Testis (tissue), 3 donors: ENCODE results near the gene THSD4. TPM values are rescaled to one million over a fixed set of nuclear protein-coding genes. Genes with fewer than 3 reads are reported as not detected.

Source experiments
- DNase-seq: peaks from one replicate; pipeline ENCODE4 v3.0.0-alpha.2; 2019
- H3K27ac ChIP-seq, 2 donors: fragments of 200-600 bp; sonication (generic); one replicate each; pipeline ENCODE4 v1.5.1; 2019
- H3K27me3 ChIP-seq: fragments of 200-600 bp; sonication (generic); one replicate; pipeline ENCODE4 v1.5.1; 2019
- H3K36me3 ChIP-seq: fragments of 200-600 bp; sonication (generic); one replicate; pipeline ENCODE4 v1.5.1; 2017; ENCODE audit warnings: low read depth; ENCODE audit errors: missing control alignments
- H3K4me1 ChIP-seq: fragments of 200-600 bp; sonication (generic); one replicate; pipeline ENCODE4 v1.5.1; 2019
- H3K4me3 ChIP-seq, 2 donors: fragments of 200-600 bp; sonication (generic); one replicate each; pipeline ENCODE4 v1.5.1; 2017 to 2019
- H3K9me3 ChIP-seq: fragments of 200-600 bp; sonication (generic); one replicate; pipeline ENCODE4 v1.5.1; 2017
- CTCF ChIP-seq, 3 experiments: fragments of 450-650 bp in 2 of 3; fragments of 200-600 bp in 1 of 3; sonication (generic) in 1 of 3; IDR thresholded peaks; one replicate each; pipeline ENCODE4 v1.5.1; 2016 to 2019; ENCODE audit warnings: antibody characterized with exemption in 3 of 3, mild to moderate bottlenecking in 2 of 3, moderate library complexity in 1 of 3
- POLR2A ChIP-seq: fragments of 450-650 bp; IDR thresholded peaks from one replicate; pipeline ENCODE4 v1.6.1; 2017; ENCODE audit warnings: antibody characterized with exemption, mild to moderate bottlenecking, moderate library complexity
- WGBS, 2 donors: methylation state at CpG; one replicate each; pipeline ENCODE4 v1.1.5; 2018; 5-methylcytosine and 5-hydroxymethylcytosine counted together
- intact Hi-C: fragments of 100-400 bp; cut with DNase I; formaldehyde crosslinking; loops from one replicate; pipeline ENCODE4 v1.15.1; 2023; ENCODE audit warnings: low total_unique reads
- polyA plus RNA-seq: library from polyadenylated mRNA; stranded (reverse); fragments of 350-450 nt; fragmentation: Illumina TruSeq; extraction: RNeasy Lipid Tissue Mini Kit (QIAGEN cat#74804); gene quantifications from one replicate; pipeline ENCODE4 v1.2.3, GENCODE V29; 2014; ENCODE audit warnings: low read depth, low replicate concordance; ENCODE audit not compliant: insufficient read depth
- total RNA-seq, 2 donors: library from RNA; depleted of rRNA; stranded (reverse); fragments of >200 nt; gene quantifications; one replicate each; pipeline ENCODE4 v1.2.3, GENCODE V29; 2016

The THSD4 gene
- total and polyA plus RNA-seq, 3 donors from 2014 or later: 14.3 to 21.5 (median 18.2) TPM

GRCh38 chr15:71273731-71274447 is 158.6 kb downstream of the THSD4 start:
- TF ChIP-seq CTCF (IDR thresholded peaks at IDR 0.05) (no peak), POLR2A (no peak)
- Histone ChIP-seq H3K27ac (no peak overlapping the region), H3K27me3 (no peaks in the 10 kb centered on the region), H3K4me1 (no peaks in the 10 kb centered on the region), H3K4me3 (no peak overlapping the region), H3K36me3 (no peaks in the 10 kb centered on the region), H3K9me3 (no peaks in the 10 kb centered on the region)
- 82 to 84% methylated on average over 3 of the region's 3 CpGs for WGBS, 2 donors
- intact Hi-C loops: no loop called here
- DNase-seq: no peak

GRCh38 chr15:71274448-71274798 is 159.2 kb downstream of the THSD4 start:
- H3K36me3 ChIP-seq: no peaks in the 10 kb centered on the region
- TF ChIP-seq CTCF (IDR thresholded peaks at IDR 0.05): no peak
- TF ChIP-seq POLR2A: no peak
- 93 to 95% methylated on average over 1 of the region's 1 CpG for WGBS, 2 donors
- H3K4me1 ChIP-seq: peaks cover under 1% of the 10 kb centered on the region
- no peaks in the 10 kb centered on the region for H3K9me3 ChIP-seq
- intact Hi-C loops: no loop called here
- DNase-seq: no peak
- H3K27ac ChIP-seq: no peak overlapping the region
- no peak overlapping the region for H3K4me3 ChIP-seq
- no peaks in the 10 kb centered on the region for H3K27me3 ChIP-seq

GRCh38 chr15:71275098-71275497 is 159.8 kb downstream of the THSD4 start:
- 71 to 93% methylated on average over 2 to 3 of the region's 3 CpGs for WGBS, 2 donors
- intact Hi-C loops: no loop called here
- DNase-seq: no peak
- TF ChIP-seq POLR2A: no peak
- no peak for TF ChIP-seq CTCF (IDR thresholded peaks at IDR 0.05)
- H3K36me3 ChIP-seq: no peaks in the 10 kb centered on the region
- no peak overlapping the region for H3K4me3 ChIP-seq
- H3K9me3 ChIP-seq: no peaks in the 10 kb centered on the region
- H3K27ac ChIP-seq: no peak overlapping the region
- H3K4me1 ChIP-seq: peaks cover 5% of the 10 kb centered on the region
- no peaks in the 10 kb centered on the region for H3K27me3 ChIP-seq

- WGBS, 2 donors: 76 to 81% methylated on average over 9 of the region's 9 CpGs
- H3K4me1 ChIP-seq: peaks cover 5% of the 10 kb centered on the region
- intact Hi-C loops: no loop called here
- no peaks in the 10 kb centered on the region for H3K27me3 ChIP-seq
- no peak for TF ChIP-seq POLR2A
- TF ChIP-seq CTCF (IDR thresholded peaks at IDR 0.05): no peak
- DNase-seq: no peak
- no peaks in the 10 kb centered on the region for H3K36me3 ChIP-seq
- H3K27ac ChIP-seq: no peak overlapping the region
- no peaks in the 10 kb centered on the region for H3K9me3 ChIP-seq
- no peak overlapping the region for H3K4me3 ChIP-seq
Observed at GRCh38 chr15:71275566-71276335, 160.5 kb downstream of the THSD4 start.

GRCh38 chr15:71276336-71276665 is 161.0 kb downstream of the THSD4 start:
- Histone ChIP-seq H3K4me1 (peaks cover 5% of the 10 kb centered on the region), H3K36me3 (no peaks in the 10 kb centered on the region), H3K27ac (no peak overlapping the region), H3K9me3 (no peaks in the 10 kb centered on the region), H3K27me3 (no peaks in the 10 kb centered on the region), H3K4me3 (no peak overlapping the region)
- intact Hi-C loops: no loop called here
- no peak for DNase-seq
- TF ChIP-seq POLR2A: no peak
- no peak for TF ChIP-seq CTCF (IDR thresholded peaks at IDR 0.05)
- 92 to 97% methylated on average over 4 of the region's 4 CpGs for WGBS, 2 donors
